GM12878 (cell line): ENCODE data around the gene MYL12B. TPM values are rescaled to one million over a fixed set of nuclear protein-coding genes. Genes with fewer than 3 reads are reported as not detected.

Experiments used
- ATAC-seq: fragments of 200-7000 bp; cut with Tn5 transposase; 3 replicates; pipeline ENCODE4 v1.9.1; 2020; ENCODE audit warnings: mild to moderate bottlenecking, moderate library complexity
- BruUV-seq: library from RNA; stranded (reverse); fragments of 400-500 nt; replicated peaks from 2 replicates; lab custom pipeline; 2021; lab: Mats Ljungman, UMichigan
- CTCF ChIA-PET: fragments of 300-600 bp; sonication (Branson Sonifier 250); formaldehyde crosslinking; extraction: SDS; loops from one replicate; lab custom pipeline; 2021; ENCODE audit warnings: inconsistent platforms; lab: Yijun Ruan, JAX
- POLR2A ChIA-PET: fragments of 350-600 bp; formaldehyde crosslinking; extraction: SDS; loops from one replicate; lab custom pipeline; 2021; ENCODE audit warnings: inconsistent platforms; lab: Charles Lee
- RAD21 ChIA-PET: fragments of 300-600 bp; sonication (Branson Sonifier 250); formaldehyde crosslinking; loops from one replicate; lab custom pipeline; 2023; ENCODE audit warnings: antibody characterized with exemption; ENCODE audit not compliant: unreplicated experiment; lab: Charles Lee
- SMC1A ChIA-PET: fragments of 300-600 bp; sonication (Branson Sonifier 250); formaldehyde crosslinking; loops from one replicate; lab custom pipeline; 2023; ENCODE audit not compliant: unreplicated experiment, uncharacterized antibody; lab: Charles Lee
- DNase-seq: peaks from one replicate; pipeline ENCODE4 v3.0.0-alpha.2; 2011; ENCODE audit warnings: low read depth, low spot score
- FAIRE-seq: peaks from 3 replicates; lab custom pipeline; 2011; peaks lifted over from hg19 to GRCh38; lab: Jason Lieb, UNC
- H2AFZ ChIP-seq: 2 replicates; pipeline ENCODE4 v1.6.0; 2011; ENCODE audit warnings: low read depth, low read length, control low read depth; ENCODE audit not compliant: control insufficient read depth
- H3K27ac ChIP-seq: 2 replicates; pipeline ENCODE4 v1.5.1; 2011; ENCODE audit warnings: control low read depth; ENCODE audit not compliant: control insufficient read depth, insufficient read depth
- H3K27me3 ChIP-seq, 2 experiments: replicated peaks in 1 of 2; 2 replicates each; pipeline versions ENCODE4 v1.6.0 to v1.6.1; 2011; ENCODE audit warnings: low read length in 1 of 2; ENCODE audit not compliant: control insufficient read depth in 2 of 2, insufficient read depth in 2 of 2
- H3K36me3 ChIP-seq, 2 experiments: 2 replicates each; pipeline ENCODE4 v1.5.1; 2011; ENCODE audit warnings: low read length in 1 of 2; ENCODE audit not compliant: control insufficient read depth in 2 of 2, insufficient read depth in 2 of 2
- H3K4me1 ChIP-seq: 2 replicates; pipeline ENCODE4 v1.6.1; 2011; ENCODE audit warnings: mild to moderate bottlenecking, low read length, moderate library complexity, mixed read lengths; ENCODE audit not compliant: control insufficient read depth, insufficient read depth
- H3K4me2 ChIP-seq: 2 replicates; pipeline ENCODE4 v1.6.0; 2011; ENCODE audit warnings: control low read depth; ENCODE audit not compliant: control insufficient read depth, insufficient read depth
- H3K4me3 ChIP-seq: fragments of 200-600 bp; sonication (generic); 2 replicates; pipeline ENCODE4 v1.5.1; 2016
- H3K79me2 ChIP-seq: 2 replicates; pipeline ENCODE4 v1.6.0; 2011; ENCODE audit warnings: low read length; ENCODE audit not compliant: control insufficient read depth, insufficient read depth
- H3K9ac ChIP-seq: 2 replicates; pipeline ENCODE4 v1.8.0; 2011; ENCODE audit warnings: low read length, control low read depth, mixed read lengths; ENCODE audit not compliant: control insufficient read depth, insufficient read depth
- H3K9me3 ChIP-seq: replicated peaks from 3 replicates; pipeline ENCODE4 v1.5.1; 2011; ENCODE audit warnings: mild to moderate bottlenecking, low read length; ENCODE audit not compliant: control insufficient read depth, insufficient read depth
- H4K20me1 ChIP-seq: 2 replicates; pipeline ENCODE4 v1.6.0; 2011; ENCODE audit not compliant: control insufficient read depth, insufficient read depth
- ETV6 ChIP-seq, 2 experiments: fragments of 450-650 bp in 1 of 2; IDR thresholded peaks in 1 of 2; conservative IDR thresholded peaks in 1 of 2; 2 replicates each; pipeline ENCODE4 v1.6.1; 2014; ENCODE audit warnings: antibody characterized with exemption in 1 of 2, borderline replicate concordance in 1 of 2, low read depth in 1 of 2, mild to moderate bottlenecking in 1 of 2, moderate library complexity in 1 of 2
- FOS ChIP-seq: IDR thresholded peaks from 3 replicates; pipeline ENCODE4 v1.6.1; 2011; ENCODE audit warnings: borderline replicate concordance; ENCODE audit not compliant: insufficient read length; ENCODE audit errors: extremely low read depth
- FOXK2 ChIP-seq: fragments of 450-650 bp; IDR thresholded peaks from 2 replicates; pipeline ENCODE4 v1.6.1; 2017; ENCODE audit warnings: mild to moderate bottlenecking, moderate library complexity
- TAF1 ChIP-seq: IDR thresholded peaks from 2 replicates; pipeline ENCODE4 v1.6.1; 2011; ENCODE audit warnings: mild to moderate bottlenecking, low read depth, low read length, borderline replicate concordance
- TARDBP ChIP-seq: IDR thresholded peaks from 2 replicates; pipeline ENCODE4 v1.6.1; 2016; ENCODE audit warnings: borderline replicate concordance
- ZNF274 ChIP-seq: IDR thresholded peaks from one replicate; pipeline ENCODE4 v1.8.0; 2011; ENCODE audit not compliant: insufficient read length, insufficient read depth
- WGBS: methylation state at CpG from one replicate; pipeline ENCODE4 v1.1.6; 2016; ENCODE audit warnings: low lambda C conversion rate; ENCODE audit not compliant: insufficient replicate concordance, insufficient coverage; ENCODE audit errors: missing lambda C conversion rate; 5-methylcytosine and 5-hydroxymethylcytosine counted together
- in situ Hi-C: fragments of 300-500 bp; cut with MboI; formaldehyde crosslinking; loops from 9 replicates; pipeline ENCODE4 v1.14.3; 2018; ENCODE audit warnings: mixed read lengths
- intact Hi-C: fragments of 100-400 bp; cut with micrococcal nuclease; formaldehyde crosslinking; loops from one replicate; pipeline ENCODE4 v1.14.2; 2022; ENCODE audit not compliant: unreplicated experiment
- polyA plus RNA-seq, 11 experiments: library from polyadenylated mRNA; depleted of rRNA in 4 of 11; unstranded in 6 of 11; stranded (reverse) in 5 of 11; fragments of >200 nt; fragmentation: Nextera tagmentation in 4 of 11; fragmentation: Illumina TruSeq in 1 of 11; extraction: Ambion mirVana in 4 of 11; extraction: Trizol in 1 of 11; gene quantifications; 1 replicate in 1 of 11; 2 replicates in 10 of 11; pipeline versions ENCODE4 v1.2.1 to v1.2.3, GENCODE V29; 2011 to 2016; ENCODE audit warnings: inconsistent platforms in 2 of 11, missing spikeins in 2 of 11, low read depth in 1 of 11
- total RNA-seq, 4 experiments: library from RNA; depleted of rRNA in 3 of 4; stranded (reverse); fragments of >200 nt in 3 of 4; fragmentation: Illumina TruSeq in 1 of 4; extraction: Trizol in 1 of 4; gene quantifications; 2 replicates each; pipeline versions ENCODE4 v1.2.1 to v1.2.3, GENCODE V29; 2013 to 2021
- TF ChIP-seq, protein P1 (sequence below): fragments of 450-650 bp; IDR thresholded peaks from 2 replicates; pipeline ENCODE4 v1.6.1; 2016; ENCODE audit warnings: mild to moderate bottlenecking

The MYL12B gene
- total and polyA plus RNA-seq, 10 of the 15 experiments (the other 5 are each of a cell fraction or from before 2014, with no cell fraction given) = 179 to 739 (median 400) TPM

DNA sequence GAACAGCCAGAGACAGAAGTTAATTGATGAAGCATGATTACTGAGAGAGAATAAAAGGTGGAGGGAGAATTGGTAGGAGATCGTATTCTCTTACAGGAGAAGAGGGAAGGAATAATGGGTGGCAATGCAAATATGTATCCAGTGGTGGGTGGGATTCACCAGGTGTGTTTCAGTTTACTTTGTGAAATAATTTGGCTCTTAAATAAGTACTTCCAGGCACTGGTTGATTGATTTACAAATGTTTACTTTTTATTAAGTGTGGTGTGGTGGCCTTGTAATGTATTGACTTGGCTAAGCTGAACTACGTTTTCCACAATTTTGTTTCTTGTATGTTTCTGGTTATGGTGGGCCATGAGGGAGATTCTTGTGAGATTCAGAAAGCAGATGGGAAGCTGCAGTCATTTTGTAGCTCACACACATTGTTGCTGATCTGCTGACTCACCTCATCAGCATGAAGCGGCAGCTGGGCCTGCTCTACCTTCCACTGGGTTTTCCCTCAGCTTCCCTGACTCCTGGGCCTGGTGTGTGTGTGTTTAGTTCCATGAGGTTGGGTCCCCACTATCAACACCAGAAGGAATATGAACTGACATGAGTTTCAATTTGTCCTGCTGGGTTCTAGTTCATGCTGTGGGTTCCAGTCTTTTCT is 32.6 kb downstream of the MYL12B start:
- ChIA-PET SMC1A (interaction anchor here (0.5 to 7.2 kb wide), 5 partner anchors 16 to 476 kb away, joined by 3 to 31 read pairs (median 3); no protein-coding TSS in a partner anchor), CTCF (interaction anchor here (0.6 to 6.8 kb wide), 9 partner anchors 9 to 372 kb away, joined by 3 to 42 read pairs (median 3); no protein-coding TSS in a partner anchor), POLR2A (no interaction called here), RAD21 (interaction anchor here (1.2 kb wide), 1 partner anchor 372 kb away, joined by 6 read pairs; no protein-coding TSS in a partner anchor)
- Histone ChIP-seq H3K27ac (no peak overlapping the region), H3K4me3 (no peak overlapping the region), H3K9ac (no peak overlapping the region), H2AFZ (no peak overlapping the region), H3K4me1 (peaks cover 5% of the 10 kb centered on the region; the same call in 1 of the 2 replicates), H3K27me3 (no peaks in the 10 kb centered on the region; a peak in 1 of 4 replicates), H3K9me3 (no peaks in the 10 kb centered on the region; the same call in 2 of the 3 replicates), H3K4me2 (no peak overlapping the region), H3K36me3 (no peaks in the 10 kb centered on the region), H4K20me1 (no peaks in the 10 kb centered on the region), H3K79me2 (no peaks in the 10 kb centered on the region)
- 26% methylated on average over 3 of the region's 3 CpGs for WGBS
- in situ Hi-C loops (no loop called here), intact Hi-C loops (no loop called here)
- BruUV-seq = no TSS peak
- TF ChIP-seq TARDBP (no peak), FOXK2 (no peak), ETV6 (conservative IDR thresholded peaks at IDR 0.05 in 1 of 2, IDR thresholded peaks at IDR 0.05 in 1 of 2; ENCODE audit: borderline replicate concordance in 1 of 2, low read depth in 1 of 2) (no peak), TAF1 (no peak), FOS (no peak), ZNF274 (no peak)
- TF ChIP-seq, protein P1, sequence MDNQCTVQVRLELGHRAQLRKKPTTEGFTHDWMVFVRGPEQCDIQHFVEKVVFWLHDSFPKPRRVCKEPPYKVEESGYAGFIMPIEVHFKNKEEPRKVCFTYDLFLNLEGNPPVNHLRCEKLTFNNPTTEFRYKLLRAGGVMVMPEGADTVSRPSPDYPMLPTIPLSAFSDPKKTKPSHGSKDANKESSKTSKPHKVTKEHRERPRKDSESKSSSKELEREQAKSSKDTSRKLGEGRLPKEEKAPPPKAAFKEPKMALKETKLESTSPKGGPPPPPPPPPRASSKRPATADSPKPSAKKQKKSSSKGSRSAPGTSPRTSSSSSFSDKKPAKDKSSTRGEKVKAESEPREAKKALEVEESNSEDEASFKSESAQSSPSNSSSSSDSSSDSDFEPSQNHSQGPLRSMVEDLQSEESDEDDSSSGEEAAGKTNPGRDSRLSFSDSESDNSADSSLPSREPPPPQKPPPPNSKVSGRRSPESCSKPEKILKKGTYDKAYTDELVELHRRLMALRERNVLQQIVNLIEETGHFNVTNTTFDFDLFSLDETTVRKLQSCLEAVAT = no peak
- no peak for DNase-seq
- no peak for ATAC-seq
- FAIRE-seq = no peak
